ENCODE data around the gene GABRB3. TPM values are rescaled to one million over a fixed set of nuclear protein-coding genes. Genes with fewer than 3 reads are reported as not detected.

GABRB3 gene
- total RNA-seq, 2 donors from 2014 or later: 3.6 to 7.3 TPM

DNA sequence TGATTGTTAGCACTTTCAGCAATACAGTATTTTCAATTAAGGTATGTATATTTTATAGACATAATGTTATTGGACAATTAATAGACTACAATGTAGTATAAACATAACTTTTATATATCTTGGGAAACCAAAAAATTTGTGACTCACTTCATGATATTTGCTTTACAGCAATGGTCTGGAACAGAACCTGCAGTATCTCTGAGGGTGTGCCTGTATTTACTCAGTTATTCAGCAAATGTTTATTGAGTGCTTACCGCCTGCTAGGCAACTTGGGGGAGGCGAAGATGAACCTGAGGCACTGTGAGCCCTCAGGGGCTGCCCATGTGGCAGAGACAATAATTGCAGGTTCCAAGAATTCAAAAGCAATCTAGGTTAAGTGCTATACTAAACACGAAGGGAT is 144.8 kb downstream of the GABRB3 start:
- intact Hi-C loops (cut with DNase I): no loop called here
- H3K9me3 ChIP-seq: no peaks in the 10 kb centered on the region
- no peak for TF ChIP-seq POLR2A (IDR thresholded peaks at IDR 0.05)
- TF ChIP-seq, protein P1, sequence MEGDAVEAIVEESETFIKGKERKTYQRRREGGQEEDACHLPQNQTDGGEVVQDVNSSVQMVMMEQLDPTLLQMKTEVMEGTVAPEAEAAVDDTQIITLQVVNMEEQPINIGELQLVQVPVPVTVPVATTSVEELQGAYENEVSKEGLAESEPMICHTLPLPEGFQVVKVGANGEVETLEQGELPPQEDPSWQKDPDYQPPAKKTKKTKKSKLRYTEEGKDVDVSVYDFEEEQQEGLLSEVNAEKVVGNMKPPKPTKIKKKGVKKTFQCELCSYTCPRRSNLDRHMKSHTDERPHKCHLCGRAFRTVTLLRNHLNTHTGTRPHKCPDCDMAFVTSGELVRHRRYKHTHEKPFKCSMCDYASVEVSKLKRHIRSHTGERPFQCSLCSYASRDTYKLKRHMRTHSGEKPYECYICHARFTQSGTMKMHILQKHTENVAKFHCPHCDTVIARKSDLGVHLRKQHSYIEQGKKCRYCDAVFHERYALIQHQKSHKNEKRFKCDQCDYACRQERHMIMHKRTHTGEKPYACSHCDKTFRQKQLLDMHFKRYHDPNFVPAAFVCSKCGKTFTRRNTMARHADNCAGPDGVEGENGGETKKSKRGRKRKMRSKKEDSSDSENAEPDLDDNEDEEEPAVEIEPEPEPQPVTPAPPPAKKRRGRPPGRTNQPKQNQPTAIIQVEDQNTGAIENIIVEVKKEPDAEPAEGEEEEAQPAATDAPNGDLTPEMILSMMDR (IDR thresholded peaks at IDR 0.05): no peak
- H3K27ac ChIP-seq: no peak overlapping the region
- no peak overlapping the region for H3K4me3 ChIP-seq
- no peaks in the 10 kb centered on the region for H3K36me3 ChIP-seq (replicated peaks in 1 of 2; ENCODE audit: insufficient read depth in 1 of 2, low read depth in 2 of 2)
- ATAC-seq (no peak), DNase-seq (peak in 2 of 4 donors; percentile 13 to 23)
- WGBS, 2 donors: 58 to 64% methylated on average over 3 of the region's 3 CpGs
- no peaks in the 10 kb centered on the region for H3K27me3 ChIP-seq
- H3K4me1 ChIP-seq: peaks cover 11% of the 10 kb centered on the region

DNA sequence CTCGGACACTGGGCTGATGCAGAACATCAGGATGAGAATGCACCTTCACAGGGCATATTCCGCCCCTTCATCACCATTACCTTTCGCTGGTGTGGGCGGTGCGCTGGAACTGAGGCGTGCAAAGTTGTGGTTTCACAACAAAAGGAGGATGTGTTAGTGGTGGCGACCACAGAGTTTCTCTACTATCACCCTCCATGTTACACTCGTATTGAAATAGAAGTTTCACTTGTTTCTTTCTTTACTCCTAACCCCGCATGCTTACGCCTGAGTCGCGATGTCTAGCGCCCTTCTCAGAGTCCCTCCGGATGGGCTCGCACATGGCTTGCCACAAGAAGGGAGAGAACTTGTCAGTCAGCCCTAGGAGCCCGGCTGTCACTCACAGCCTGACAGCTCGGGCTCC is 148.7 kb downstream of the GABRB3 start:
- 84 to 92% methylated on average over 17 of the region's 17 CpGs for WGBS, 2 donors
- DNase-seq: no peak
- no peak overlapping the region for H3K4me3 ChIP-seq
- no peaks in the 10 kb centered on the region for H3K36me3 ChIP-seq (replicated peaks in 1 of 2; ENCODE audit: insufficient read depth in 1 of 2, low read depth in 2 of 2)
- H3K4me1 ChIP-seq: peaks cover 6% of the 10 kb centered on the region
- H3K27me3 ChIP-seq: no peaks in the 10 kb centered on the region
- TF ChIP-seq, protein P1 (IDR thresholded peaks at IDR 0.05): no peak
- no peak for TF ChIP-seq POLR2A (IDR thresholded peaks at IDR 0.05)
- no peak overlapping the region for H3K27ac ChIP-seq
- H3K9me3 ChIP-seq: no peaks in the 10 kb centered on the region
- intact Hi-C loops (cut with DNase I): no loop called here
- no peak for ATAC-seq

DNA sequence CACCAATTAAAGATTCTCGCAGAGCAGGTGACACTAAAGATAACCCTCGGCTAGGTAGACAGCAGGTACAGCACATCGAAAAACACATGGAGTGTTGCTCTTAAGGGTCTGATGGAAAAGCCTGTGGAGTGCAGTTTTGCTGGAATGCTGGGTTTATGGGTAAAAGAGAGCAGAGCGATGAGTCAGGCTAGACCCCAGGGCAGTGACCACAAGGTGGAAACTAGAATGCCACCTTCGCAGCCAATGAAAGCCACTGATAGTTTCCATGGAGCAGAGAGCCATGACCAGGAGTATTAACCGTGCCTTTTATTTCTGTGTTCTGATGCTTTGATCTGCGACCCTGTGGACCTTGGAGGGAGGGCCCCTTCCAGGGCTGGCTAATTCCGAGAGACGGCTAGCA is 149.8 kb downstream of the GABRB3 start:
- Histone ChIP-seq H3K4me1 (peaks cover under 1% of the 10 kb centered on the region), H3K36me3 (replicated peaks in 1 of 2; ENCODE audit: insufficient read depth in 1 of 2, low read depth in 2 of 2) (no peaks in the 10 kb centered on the region), H3K27me3 (no peaks in the 10 kb centered on the region), H3K4me3 (no peak overlapping the region), H3K27ac (no peak overlapping the region), H3K9me3 (no peaks in the 10 kb centered on the region)
- no peak for ATAC-seq
- WGBS, 2 donors: 72 to 81% methylated on average over 9 of the region's 9 CpGs
- TF ChIP-seq POLR2A (IDR thresholded peaks at IDR 0.05): no peak
- TF ChIP-seq, protein P1 (IDR thresholded peaks at IDR 0.05): no peak
- no peak for DNase-seq
- intact Hi-C loops (cut with DNase I): no loop called here

DNA sequence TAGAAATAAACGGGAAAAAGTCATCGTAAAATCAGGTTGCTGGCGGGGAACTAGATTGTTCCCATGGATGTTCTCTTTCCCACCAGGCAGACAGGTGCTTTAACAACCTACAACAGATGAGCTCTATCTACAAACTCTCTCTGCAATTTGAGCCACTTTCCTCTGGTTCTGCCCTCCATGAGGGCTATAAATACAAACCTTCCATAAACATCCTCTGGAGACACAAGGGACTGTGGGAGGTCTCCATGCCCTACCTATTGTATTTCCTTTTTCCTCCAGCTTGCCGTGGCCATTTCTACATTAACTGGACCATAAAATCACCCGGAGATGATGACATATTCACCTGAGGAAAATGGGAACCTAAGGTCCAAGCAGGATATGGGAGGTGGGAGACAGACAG is 151.1 kb downstream of the GABRB3 start:
- WGBS, 2 donors: 50 to 58% methylated on average over 5 of the region's 5 CpGs
- ATAC-seq (no peak), DNase-seq (no peak)
- H3K9me3 ChIP-seq: no peaks in the 10 kb centered on the region
- no peak overlapping the region for H3K4me3 ChIP-seq
- intact Hi-C loops (cut with DNase I): no loop called here
- no peaks in the 10 kb centered on the region for H3K36me3 ChIP-seq (replicated peaks in 1 of 2; ENCODE audit: insufficient read depth in 1 of 2, low read depth in 2 of 2)
- no peaks in the 10 kb centered on the region for H3K4me1 ChIP-seq
- TF ChIP-seq, protein P1 (IDR thresholded peaks at IDR 0.05): no peak
- no peak for TF ChIP-seq POLR2A (IDR thresholded peaks at IDR 0.05)
- H3K27me3 ChIP-seq: no peaks in the 10 kb centered on the region
- no peak overlapping the region for H3K27ac ChIP-seq
